K562 (cell line): ENCODE results near the gene CTSW. TPM values are rescaled to one million over a fixed set of nuclear protein-coding genes. Genes with fewer than 3 reads are reported as not detected.

ENCODE experiments used
- CCNT2 ChIP-seq: IDR thresholded peaks from 2 replicates; pipeline ENCODE4 v1.6.1; 2011; ENCODE audit warnings: borderline replicate concordance, low read depth, mild to moderate bottlenecking, moderate library complexity, mixed read lengths, low read length; ENCODE audit not compliant: insufficient read length; ENCODE audit errors: extremely low read depth
- E2F8 ChIP-seq: fragments of 450-650 bp; IDR thresholded peaks from 2 replicates; pipeline ENCODE4 v1.7.1; 2018; ENCODE audit warnings: mild to moderate bottlenecking, low read depth; ENCODE audit not compliant: partially characterized antibody
- KAT8 ChIP-seq: fragments of 450-650 bp; IDR thresholded peaks from 2 replicates; pipeline ENCODE4 v1.6.1; 2016; ENCODE audit warnings: low read depth, mild to moderate bottlenecking
- MAZ ChIP-seq, 2 experiments: fragments of 450-650 bp in 1 of 2; sonication (generic) in 1 of 2; formaldehyde crosslinking; IDR thresholded peaks in 1 of 2; conservative IDR thresholded peaks in 1 of 2; 2 replicates each; pipeline versions ENCODE4 v1.4.0 to v1.5.0; 2020; ENCODE audit warnings: mild to moderate bottlenecking in 1 of 2, missing genetic modification reagents in 1 of 2
- NFIC ChIP-seq: fragments of 450-650 bp; IDR thresholded peaks from 2 replicates; pipeline ENCODE4 v1.6.1; 2017; ENCODE audit warnings: mild to moderate bottlenecking, inconsistent platforms
- PPARD ChIP-seq: fragments of 250-450 bp; sonication (Bioruptor Pico); IDR thresholded peaks from 2 replicates; pipeline ENCODE4 v1.8.0; 2022; ENCODE audit warnings: inconsistent platforms, mild to moderate bottlenecking, moderate library complexity
- YBX1 ChIP-seq: fragments of 450-650 bp; IDR thresholded peaks from 2 replicates; pipeline ENCODE4 v1.7.1; 2016; ENCODE audit warnings: mild to moderate bottlenecking
- ZBED1 ChIP-seq: IDR thresholded peaks from 2 replicates; pipeline ENCODE4 v1.6.1; 2014
- ZEB2 ChIP-seq: fragments of 450-650 bp; IDR thresholded peaks from 2 replicates; pipeline ENCODE4 v1.6.1; 2016
- ZNF589 ChIP-seq: fragments of 200-800 bp; sonication (Bioruptor generic); IDR thresholded peaks from 2 replicates; pipeline ENCODE4 v1.6.1; 2016; ENCODE audit warnings: low read depth, missing genetic modification characterization, missing compliant biosample characterization
- polyA plus RNA-seq, 8 experiments: library from polyadenylated mRNA; depleted of rRNA in 4 of 8; stranded (reverse) in 5 of 8; unstranded in 3 of 8; fragments of >200 nt; fragmentation: Nextera tagmentation in 2 of 8; fragmentation: Illumina TruSeq in 1 of 8; extraction: Ambion mirVana in 2 of 8; extraction: Trizol in 1 of 8; gene quantifications; 2 replicates each; pipeline versions ENCODE4 v1.2.1 to v1.2.3, GENCODE V29; 2011 to 2014; ENCODE audit warnings: inconsistent platforms in 1 of 8, missing spikeins in 1 of 8
- total RNA-seq, 7 experiments: library from RNA; depleted of rRNA in 6 of 7; stranded (reverse); fragments of >200 nt in 6 of 7; fragmentation: Illumina TruSeq in 2 of 7; extraction: Trizol in 2 of 7; gene quantifications; 2 replicates each; pipeline versions ENCODE4 v1.2.1 to v1.2.3, GENCODE V29; 2011 to 2021; ENCODE audit warnings: low replicate concordance in 1 of 7
- TF ChIP-seq, protein P1 (sequence below): fragments of 450-650 bp; IDR thresholded peaks from 2 replicates; pipeline ENCODE4 v1.6.1; 2017; ENCODE audit warnings: antibody characterized with exemption, mild to moderate bottlenecking
- TF ChIP-seq, protein P2 (sequence below): sonication (generic); formaldehyde crosslinking; IDR thresholded peaks from 2 replicates; pipeline ENCODE4 v1.9.0; 2022; ENCODE audit warnings: mild to moderate bottlenecking, missing genetic modification reagents
- TF ChIP-seq, protein P3 (sequence below): fragments of 250-450 bp; sonication (Bioruptor Pico); IDR thresholded peaks from 2 replicates; pipeline ENCODE4 v1.8.0; 2022; ENCODE audit warnings: moderate library complexity, mild to moderate bottlenecking, inconsistent platforms
- TF ChIP-seq, protein P4 (sequence below): fragments of 150-350 bp; IDR thresholded peaks from 2 replicates; pipeline ENCODE4 v1.6.1; 2014; ENCODE audit warnings: low read depth, mild to moderate bottlenecking, low read length, borderline replicate concordance

The CTSW gene
- total and polyA plus RNA-seq, 9 of the 15 experiments (the other 6 are each of a cell fraction or from before 2014, with no cell fraction given), result 0.04 TPM; not detected in 8

DNA sequence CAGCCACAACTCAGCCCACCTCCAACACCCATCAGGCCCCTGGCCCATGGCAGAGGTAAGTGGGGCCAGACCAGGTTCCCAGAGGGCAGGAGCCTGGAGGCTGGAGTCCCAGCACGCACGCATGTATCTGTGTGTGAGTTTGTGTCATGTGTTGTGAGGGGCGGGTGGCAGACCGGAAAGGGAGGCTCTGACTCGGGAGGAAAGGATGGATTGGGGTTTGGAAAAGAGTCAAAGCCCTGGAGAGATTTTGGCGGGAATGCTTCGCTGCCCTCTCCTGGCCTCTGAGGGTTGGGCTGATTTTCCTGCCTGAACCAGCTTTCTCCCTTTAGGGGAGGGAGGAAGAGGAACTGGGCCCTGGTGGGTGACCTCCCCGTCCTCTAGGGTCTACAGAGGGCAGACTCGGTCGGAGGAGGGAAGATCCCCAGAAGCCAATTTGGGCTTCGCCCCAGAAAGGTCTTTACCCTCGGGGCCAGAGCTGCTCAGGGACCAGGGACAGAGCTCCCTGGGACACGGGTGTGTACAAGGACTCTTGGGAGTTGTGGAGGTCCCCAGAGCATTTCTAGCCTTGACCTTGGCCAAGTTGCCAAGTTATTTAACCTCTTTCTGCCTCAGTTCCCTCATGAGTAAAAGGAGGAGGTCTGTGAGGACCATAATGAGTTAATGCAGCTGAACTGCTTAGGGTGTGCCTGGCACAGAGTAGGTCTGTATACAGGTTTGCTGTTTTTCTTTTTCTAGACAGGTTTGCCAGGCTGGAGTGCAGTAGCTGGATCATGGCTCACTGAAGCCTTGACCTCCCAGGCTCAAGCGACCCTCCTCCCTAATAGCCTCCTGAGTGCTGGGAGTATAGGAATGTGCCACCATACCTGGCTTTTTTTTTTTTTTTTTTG, 32.3 kb downstream of the CTSW start (continued):
- TF ChIP-seq E2F8 (peak; percentile 99), ZBED1 (no peak), ZEB2 (no peak), ZNF589 (CRISPR knock-in tag) (0 out of 2 replicates have a peak, but pooled peaks have one; percentile 41), MAZ (CRISPR knock-in tag; conservative IDR thresholded peaks at IDR 0.05 in 1 of 2, IDR thresholded peaks at IDR 0.05 in 1 of 2) (peak in 1 of 2 experiments; percentile 61; a peak in 2 of 4 replicates), KAT8 (no peak), CCNT2 (no peak), YBX1 (no peak), NFIC (0 out of 2 replicates have a peak, but pooled peaks have one; percentile 34), PPARD (CRISPR knock-in tag) (no peak)
- TF ChIP-seq, protein P1, sequence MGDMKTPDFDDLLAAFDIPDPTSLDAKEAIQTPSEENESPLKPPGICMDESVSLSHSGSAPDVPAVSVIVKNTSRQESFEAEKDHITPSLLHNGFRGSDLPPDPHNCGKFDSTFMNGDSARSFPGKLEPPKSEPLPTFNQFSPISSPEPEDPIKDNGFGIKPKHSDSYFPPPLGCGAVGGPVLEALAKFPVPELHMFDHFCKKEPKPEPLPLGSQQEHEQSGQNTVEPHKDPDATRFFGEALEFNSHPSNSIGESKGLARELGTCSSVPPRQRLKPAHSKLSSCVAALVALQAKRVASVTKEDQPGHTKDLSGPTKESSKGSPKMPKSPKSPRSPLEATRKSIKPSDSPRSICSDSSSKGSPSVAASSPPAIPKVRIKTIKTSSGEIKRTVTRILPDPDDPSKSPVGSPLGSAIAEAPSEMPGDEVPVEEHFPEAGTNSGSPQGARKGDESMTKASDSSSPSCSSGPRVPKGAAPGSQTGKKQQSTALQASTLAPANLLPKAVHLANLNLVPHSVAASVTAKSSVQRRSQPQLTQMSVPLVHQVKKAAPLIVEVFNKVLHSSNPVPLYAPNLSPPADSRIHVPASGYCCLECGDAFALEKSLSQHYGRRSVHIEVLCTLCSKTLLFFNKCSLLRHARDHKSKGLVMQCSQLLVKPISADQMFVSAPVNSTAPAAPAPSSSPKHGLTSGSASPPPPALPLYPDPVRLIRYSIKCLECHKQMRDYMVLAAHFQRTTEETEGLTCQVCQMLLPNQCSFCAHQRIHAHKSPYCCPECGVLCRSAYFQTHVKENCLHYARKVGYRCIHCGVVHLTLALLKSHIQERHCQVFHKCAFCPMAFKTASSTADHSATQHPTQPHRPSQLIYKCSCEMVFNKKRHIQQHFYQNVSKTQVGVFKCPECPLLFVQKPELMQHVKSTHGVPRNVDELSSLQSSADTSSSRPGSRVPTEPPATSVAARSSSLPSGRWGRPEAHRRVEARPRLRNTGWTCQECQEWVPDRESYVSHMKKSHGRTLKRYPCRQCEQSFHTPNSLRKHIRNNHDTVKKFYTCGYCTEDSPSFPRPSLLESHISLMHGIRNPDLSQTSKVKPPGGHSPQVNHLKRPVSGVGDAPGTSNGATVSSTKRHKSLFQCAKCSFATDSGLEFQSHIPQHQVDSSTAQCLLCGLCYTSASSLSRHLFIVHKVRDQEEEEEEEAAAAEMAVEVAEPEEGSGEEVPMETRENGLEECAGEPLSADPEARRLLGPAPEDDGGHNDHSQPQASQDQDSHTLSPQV, result peak; percentile 74
- TF ChIP-seq, protein P2, sequence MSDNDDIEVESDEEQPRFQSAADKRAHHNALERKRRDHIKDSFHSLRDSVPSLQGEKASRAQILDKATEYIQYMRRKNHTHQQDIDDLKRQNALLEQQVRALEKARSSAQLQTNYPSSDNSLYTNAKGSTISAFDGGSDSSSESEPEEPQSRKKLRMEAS (CRISPR knock-in tag), result peak; percentile 13; the same call in 1 of the 2 replicates
- TF ChIP-seq, protein P3, sequence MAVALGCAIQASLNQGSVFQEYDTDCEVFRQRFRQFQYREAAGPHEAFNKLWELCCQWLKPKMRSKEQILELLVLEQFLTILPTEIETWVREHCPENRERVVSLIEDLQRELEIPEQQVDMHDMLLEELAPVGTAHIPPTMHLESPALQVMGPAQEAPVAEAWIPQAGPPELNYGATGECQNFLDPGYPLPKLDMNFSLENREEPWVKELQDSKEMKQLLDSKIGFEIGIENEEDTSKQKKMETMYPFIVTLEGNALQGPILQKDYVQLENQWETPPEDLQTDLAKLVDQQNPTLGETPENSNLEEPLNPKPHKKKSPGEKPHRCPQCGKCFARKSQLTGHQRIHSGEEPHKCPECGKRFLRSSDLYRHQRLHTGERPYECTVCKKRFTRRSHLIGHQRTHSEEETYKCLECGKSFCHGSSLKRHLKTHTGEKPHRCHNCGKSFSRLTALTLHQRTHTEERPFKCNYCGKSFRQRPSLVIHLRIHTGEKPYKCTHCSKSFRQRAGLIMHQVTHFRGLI (CRISPR knock-in tag), result no peak
- TF ChIP-seq, protein P4, sequence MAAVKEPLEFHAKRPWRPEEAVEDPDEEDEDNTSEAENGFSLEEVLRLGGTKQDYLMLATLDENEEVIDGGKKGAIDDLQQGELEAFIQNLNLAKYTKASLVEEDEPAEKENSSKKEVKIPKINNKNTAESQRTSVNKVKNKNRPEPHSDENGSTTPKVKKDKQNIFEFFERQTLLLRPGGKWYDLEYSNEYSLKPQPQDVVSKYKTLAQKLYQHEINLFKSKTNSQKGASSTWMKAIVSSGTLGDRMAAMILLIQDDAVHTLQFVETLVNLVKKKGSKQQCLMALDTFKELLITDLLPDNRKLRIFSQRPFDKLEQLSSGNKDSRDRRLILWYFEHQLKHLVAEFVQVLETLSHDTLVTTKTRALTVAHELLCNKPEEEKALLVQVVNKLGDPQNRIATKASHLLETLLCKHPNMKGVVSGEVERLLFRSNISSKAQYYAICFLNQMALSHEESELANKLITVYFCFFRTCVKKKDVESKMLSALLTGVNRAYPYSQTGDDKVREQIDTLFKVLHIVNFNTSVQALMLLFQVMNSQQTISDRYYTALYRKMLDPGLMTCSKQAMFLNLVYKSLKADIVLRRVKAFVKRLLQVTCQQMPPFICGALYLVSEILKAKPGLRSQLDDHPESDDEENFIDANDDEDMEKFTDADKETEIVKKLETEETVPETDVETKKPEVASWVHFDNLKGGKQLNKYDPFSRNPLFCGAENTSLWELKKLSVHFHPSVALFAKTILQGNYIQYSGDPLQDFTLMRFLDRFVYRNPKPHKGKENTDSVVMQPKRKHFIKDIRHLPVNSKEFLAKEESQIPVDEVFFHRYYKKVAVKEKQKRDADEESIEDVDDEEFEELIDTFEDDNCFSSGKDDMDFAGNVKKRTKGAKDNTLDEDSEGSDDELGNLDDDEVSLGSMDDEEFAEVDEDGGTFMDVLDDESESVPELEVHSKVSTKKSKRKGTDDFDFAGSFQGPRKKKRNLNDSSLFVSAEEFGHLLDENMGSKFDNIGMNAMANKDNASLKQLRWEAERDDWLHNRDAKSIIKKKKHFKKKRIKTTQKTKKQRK, result no peak
